Measurements from ENCODE around the gene KAZN.

DNA sequence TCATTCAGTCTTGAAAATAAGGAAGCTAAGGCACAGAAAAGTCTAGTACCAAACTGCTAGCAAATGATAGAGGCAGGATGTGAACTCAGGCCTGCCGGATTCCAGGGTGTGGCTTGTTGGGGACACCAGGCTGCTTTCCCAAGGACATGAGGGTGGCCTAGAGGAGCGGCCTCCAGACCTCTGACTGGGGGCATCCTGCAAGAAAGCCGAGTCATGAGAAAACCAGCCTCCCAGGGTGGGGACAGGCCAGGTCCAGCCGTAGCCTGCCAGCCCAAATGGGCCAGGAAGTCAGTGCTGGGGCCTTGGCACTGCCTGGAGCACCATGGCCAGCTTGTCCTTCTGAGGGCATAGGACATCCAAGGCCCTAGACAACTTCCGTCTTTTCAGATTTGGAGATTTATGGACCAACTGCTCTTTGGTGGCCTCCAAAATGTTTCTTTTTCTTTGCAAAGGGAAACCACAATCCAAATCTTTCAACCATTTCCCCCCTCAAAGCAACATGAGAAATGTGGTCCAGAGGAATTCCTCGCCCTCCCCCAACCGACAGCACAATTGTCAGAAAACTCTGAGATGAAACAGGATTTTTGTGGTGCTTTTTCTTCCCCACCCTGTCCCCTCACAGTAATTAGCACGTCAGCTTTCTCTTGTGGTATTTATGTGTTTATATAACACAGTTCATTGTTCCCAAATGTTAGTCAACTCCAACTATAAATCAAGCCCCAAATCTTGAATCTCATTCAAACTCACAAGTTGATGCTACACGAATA, 212.3 kb downstream of the KAZN start:
- TF ChIP-seq KDM1A (IDR thresholded peaks at IDR 0.05; ENCODE audit: low read depth) (no peak), RAD21 (conservative IDR thresholded peaks at IDR 0.05 in 1 of 2, IDR thresholded peaks at IDR 0.05 in 1 of 2) (no peak), SMC3 (IDR thresholded peaks at IDR 0.05) (no peak), RFX5 (IDR thresholded peaks at IDR 0.05) (no peak), POLR2A (IDR thresholded peaks at IDR 0.05; ENCODE audit: low read length) (no peak)
- TF ChIP-seq, protein P1, sequence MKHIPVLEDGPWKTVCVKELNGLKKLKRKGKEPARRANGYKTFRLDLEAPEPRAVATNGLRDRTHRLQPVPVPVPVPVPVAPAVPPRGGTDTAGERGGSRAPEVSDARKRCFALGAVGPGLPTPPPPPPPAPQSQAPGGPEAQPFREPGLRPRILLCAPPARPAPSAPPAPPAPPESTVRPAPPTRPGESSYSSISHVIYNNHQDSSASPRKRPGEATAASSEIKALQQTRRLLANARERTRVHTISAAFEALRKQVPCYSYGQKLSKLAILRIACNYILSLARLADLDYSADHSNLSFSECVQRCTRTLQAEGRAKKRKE (CRISPR knock-in tag; IDR thresholded peaks at IDR 0.05; ENCODE audit: low read depth) = no peak
- TF ChIP-seq, protein P2, sequence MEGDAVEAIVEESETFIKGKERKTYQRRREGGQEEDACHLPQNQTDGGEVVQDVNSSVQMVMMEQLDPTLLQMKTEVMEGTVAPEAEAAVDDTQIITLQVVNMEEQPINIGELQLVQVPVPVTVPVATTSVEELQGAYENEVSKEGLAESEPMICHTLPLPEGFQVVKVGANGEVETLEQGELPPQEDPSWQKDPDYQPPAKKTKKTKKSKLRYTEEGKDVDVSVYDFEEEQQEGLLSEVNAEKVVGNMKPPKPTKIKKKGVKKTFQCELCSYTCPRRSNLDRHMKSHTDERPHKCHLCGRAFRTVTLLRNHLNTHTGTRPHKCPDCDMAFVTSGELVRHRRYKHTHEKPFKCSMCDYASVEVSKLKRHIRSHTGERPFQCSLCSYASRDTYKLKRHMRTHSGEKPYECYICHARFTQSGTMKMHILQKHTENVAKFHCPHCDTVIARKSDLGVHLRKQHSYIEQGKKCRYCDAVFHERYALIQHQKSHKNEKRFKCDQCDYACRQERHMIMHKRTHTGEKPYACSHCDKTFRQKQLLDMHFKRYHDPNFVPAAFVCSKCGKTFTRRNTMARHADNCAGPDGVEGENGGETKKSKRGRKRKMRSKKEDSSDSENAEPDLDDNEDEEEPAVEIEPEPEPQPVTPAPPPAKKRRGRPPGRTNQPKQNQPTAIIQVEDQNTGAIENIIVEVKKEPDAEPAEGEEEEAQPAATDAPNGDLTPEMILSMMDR (IDR thresholded peaks at IDR 0.05) = no peak
- TF ChIP-seq, protein P3, sequence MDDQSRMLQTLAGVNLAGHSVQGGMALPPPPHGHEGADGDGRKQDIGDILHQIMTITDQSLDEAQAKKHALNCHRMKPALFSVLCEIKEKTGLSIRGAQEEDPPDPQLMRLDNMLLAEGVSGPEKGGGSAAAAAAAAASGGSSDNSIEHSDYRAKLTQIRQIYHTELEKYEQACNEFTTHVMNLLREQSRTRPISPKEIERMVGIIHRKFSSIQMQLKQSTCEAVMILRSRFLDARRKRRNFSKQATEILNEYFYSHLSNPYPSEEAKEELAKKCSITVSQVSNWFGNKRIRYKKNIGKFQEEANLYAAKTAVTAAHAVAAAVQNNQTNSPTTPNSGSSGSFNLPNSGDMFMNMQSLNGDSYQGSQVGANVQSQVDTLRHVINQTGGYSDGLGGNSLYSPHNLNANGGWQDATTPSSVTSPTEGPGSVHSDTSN (IDR thresholded peaks at IDR 0.05) = no peak

Data from A549 (cell line).